Left ventricle myocardium superior (tissue), 1 donor: ENCODE measurements around the gene POU6F2. TPM values are rescaled to one million over a fixed set of nuclear protein-coding genes. Genes with fewer than 3 reads are reported as not detected.
"Not testable (repeated sequence)": the region's sequence is repeated elsewhere in the genome, so short reads cannot be mapped to it uniquely, and the experiment has no call there.

ENCODE experiments used
- ATAC-seq: fragments of 200-7000 bp; cut with Tn5 transposase; one replicate; pipeline ENCODE4 v1.9.1; 2020; ENCODE audit warnings: mild to moderate bottlenecking, moderate library complexity
- DNase-seq: peaks from one replicate; pipeline ENCODE4 v3.0.0-alpha.2; 2020
- intact Hi-C: fragments of 100-400 bp; cut with micrococcal nuclease; formaldehyde crosslinking; loops from one replicate; pipeline ENCODE4 v1.11.0; 2022
- total RNA-seq: library from RNA; stranded (reverse); fragmentation: NEBNext Ultra II Directional; extraction: Animal tissue kit (Norgen Biotek cat#: 25700); gene quantifications from one replicate; pipeline ENCODE4 v1.2.1, GENCODE V29; 2021
- donor health status: DM: no; HTN: yes; CAD: no; lungs with severe emphysema.

POU6F2 gene
- total RNA-seq, 1 donor from 2014 or later = not detected

GRCh38 chr7:38973760-38974159, 3.9 kb upstream of the POU6F2 start:
- DNase-seq = no peak
- intact Hi-C loops = no loop called here
- no peak for ATAC-seq

GRCh38 chr7:38975944-38976392, 1.7 kb upstream of the POU6F2 start:
- ATAC-seq = no peak
- no peak for DNase-seq
- intact Hi-C loops = no loop called here

GRCh38 chr7:38978491-38978890, 782 bp downstream of the POU6F2 start:
- DNase-seq = no peak
- intact Hi-C loops = no loop called here
- no peak for ATAC-seq

- no peak for ATAC-seq
- intact Hi-C loops = no loop called here
- no peak for DNase-seq
Measured at GRCh38 chr7:38992203-38992602, 14.5 kb downstream of the POU6F2 start.

GRCh38 chr7:39001595-39001994, 23.9 kb downstream of the POU6F2 start:
- DNase-seq (no peak), ATAC-seq (no peak)
- intact Hi-C loops = no loop called here

- ATAC-seq = no peak
- intact Hi-C loops = no loop called here
Measured at GRCh38 chr7:39002755-39003154, 25.0 kb downstream of the POU6F2 start.

GRCh38 chr7:39005036-39005435, 27.3 kb downstream of the POU6F2 start:
- DNase-seq (no peak), ATAC-seq (no peak)
- intact Hi-C loops = no loop called here

More at GRCh38 chr7:39002755-39003154, 25.0 kb downstream of the POU6F2 start:
- no peak for DNase-seq

GRCh38 chr7:39005461-39005860, 27.8 kb downstream of the POU6F2 start:
- ATAC-seq = no peak
- no peak for DNase-seq
- intact Hi-C loops = no loop called here

GRCh38 chr7:39013049-39013939, 35.6 kb downstream of the POU6F2 start:
- ATAC-seq, intact Hi-C loops, DNase-seq: not testable (repeated sequence)

- no peak for DNase-seq
Measured at GRCh38 chr7:39016609-39017008, 38.9 kb downstream of the POU6F2 start.

GRCh38 chr7:39017369-39017915, 39.7 kb downstream of the POU6F2 start:
- intact Hi-C loops = no loop called here
- DNase-seq (no peak), ATAC-seq (no peak)

More at GRCh38 chr7:39016609-39017008, 38.9 kb downstream of the POU6F2 start:
- no peak for ATAC-seq
- intact Hi-C loops = no loop called here

- DNase-seq (no peak), ATAC-seq (no peak)
- intact Hi-C loops = no loop called here
Measured at GRCh38 chr7:39022796-39023195, 45.1 kb downstream of the POU6F2 start.

GRCh38 chr7:39027491-39027890, 49.8 kb downstream of the POU6F2 start:
- DNase-seq (no peak), ATAC-seq (no peak)
- intact Hi-C loops = no loop called here

GRCh38 chr7:39033885-39034624, 56.3 kb downstream of the POU6F2 start:
- DNase-seq (no peak), ATAC-seq (no peak)
- intact Hi-C loops = no loop called here

- intact Hi-C loops = no loop called here
- ATAC-seq = no peak
- no peak for DNase-seq
Measured at GRCh38 chr7:39035156-39035555, 57.4 kb downstream of the POU6F2 start.

GRCh38 chr7:39035903-39036302, 58.2 kb downstream of the POU6F2 start:
- intact Hi-C loops = no loop called here
- DNase-seq (no peak), ATAC-seq (no peak)

- intact Hi-C loops = no loop called here
- no peak for DNase-seq
- ATAC-seq = no peak
Measured at GRCh38 chr7:39042670-39043069, 65.0 kb downstream of the POU6F2 start.

GRCh38 chr7:39043531-39043930, 65.8 kb downstream of the POU6F2 start:
- intact Hi-C loops = no loop called here
- DNase-seq (no peak), ATAC-seq (no peak)

- DNase-seq = no peak
- intact Hi-C loops = no loop called here
- ATAC-seq = no peak
Measured at GRCh38 chr7:39044489-39044888, 66.8 kb downstream of the POU6F2 start.

GRCh38 chr7:39045231-39045630, 67.5 kb downstream of the POU6F2 start:
- intact Hi-C loops = no loop called here
- DNase-seq = no peak
- no peak for ATAC-seq
